IPS DF 19.7 (cell line): Measurements from ENCODE around the gene COL6A3.

Experiments
- DNase-seq: peaks from one replicate; pipeline ENCODE4 v3.0.0-alpha.2; 2013; ENCODE audit warnings: low read depth, low spot score

The COL6A3 gene

DNA sequence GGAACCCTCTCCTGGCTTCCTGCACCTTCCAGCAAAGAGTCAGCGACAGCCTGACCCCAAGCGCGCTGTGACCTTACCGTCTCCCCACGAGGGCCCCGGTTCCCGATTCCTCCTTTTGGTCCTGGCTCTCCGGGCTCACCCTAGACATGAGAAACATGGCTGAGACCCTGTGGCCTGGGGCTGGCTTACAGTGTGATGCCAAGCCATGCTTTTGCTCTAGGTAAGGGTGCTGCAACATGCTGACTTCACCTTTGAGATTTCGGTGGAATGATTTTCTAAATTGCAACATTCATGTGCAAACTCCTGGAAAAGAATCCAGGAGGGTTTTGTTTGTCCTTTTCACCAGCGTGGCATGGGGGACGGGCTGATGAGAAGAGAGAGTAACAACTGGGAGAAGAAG is 63.9 kb downstream of the COL6A3 start:
- no peak for DNase-seq

DNA sequence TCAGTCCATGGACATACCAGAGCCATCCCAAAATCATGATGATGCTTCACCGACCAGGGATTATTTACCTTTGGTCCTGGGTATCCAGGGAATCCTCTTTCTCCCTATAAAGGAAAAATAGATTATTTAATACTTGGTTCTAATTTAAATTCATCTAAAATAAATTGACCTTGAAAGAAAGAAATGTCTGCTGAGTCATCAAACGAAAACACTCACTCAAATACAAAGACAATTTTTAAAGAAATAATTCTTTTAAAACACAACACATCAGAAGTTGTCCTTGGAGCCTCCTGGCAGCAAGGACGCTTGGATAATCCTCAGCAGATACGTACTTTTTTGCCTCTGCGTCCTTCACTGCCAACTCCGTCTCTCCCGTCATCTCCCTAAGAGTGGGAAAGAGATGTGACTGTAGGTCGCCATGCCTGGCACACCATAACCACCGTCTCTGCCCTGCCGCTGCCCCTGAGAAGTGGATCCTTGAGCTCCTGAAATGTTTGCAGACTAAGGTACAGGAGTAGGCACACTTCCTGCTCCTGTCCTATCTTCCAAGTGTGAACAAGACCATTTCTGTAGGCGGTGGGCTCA is 65.6 kb downstream of the COL6A3 start:
- DNase-seq, result no peak

DNA sequence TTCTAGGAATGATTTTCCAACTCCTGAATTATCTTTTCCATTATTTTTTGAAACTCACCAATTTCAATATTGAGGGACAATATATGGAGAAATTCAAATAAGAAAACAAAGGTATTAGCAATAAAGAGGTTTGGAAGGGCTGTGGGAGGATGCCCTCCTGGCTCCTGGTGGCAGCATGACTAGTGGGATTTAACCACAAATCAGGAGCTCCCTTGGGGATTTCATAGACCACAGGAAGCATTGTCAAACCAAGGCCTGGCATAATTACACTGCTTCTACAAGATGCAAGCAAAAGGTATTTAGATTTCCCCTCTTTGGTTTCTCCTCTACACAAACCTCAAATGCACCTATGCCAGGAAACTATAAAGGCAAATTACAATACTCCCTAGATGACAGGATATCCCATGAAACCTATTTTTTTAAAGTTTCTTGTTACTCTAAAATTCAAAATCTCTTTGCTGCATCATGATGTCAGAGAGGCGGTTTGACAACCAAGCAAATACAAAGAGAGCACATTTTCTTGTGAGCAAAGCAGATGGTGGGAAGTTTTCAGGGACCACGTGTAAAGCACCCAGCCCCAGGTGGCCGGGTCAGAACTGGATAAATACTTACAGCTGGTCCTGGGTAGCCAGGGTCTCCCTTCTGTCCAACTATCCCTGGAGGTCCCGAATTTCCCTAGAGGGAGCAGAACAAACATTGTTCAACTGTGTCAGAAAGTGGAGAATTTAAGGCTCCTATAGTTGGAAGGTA is 67.9 kb downstream of the COL6A3 start:
- DNase-seq, result no peak

DNA sequence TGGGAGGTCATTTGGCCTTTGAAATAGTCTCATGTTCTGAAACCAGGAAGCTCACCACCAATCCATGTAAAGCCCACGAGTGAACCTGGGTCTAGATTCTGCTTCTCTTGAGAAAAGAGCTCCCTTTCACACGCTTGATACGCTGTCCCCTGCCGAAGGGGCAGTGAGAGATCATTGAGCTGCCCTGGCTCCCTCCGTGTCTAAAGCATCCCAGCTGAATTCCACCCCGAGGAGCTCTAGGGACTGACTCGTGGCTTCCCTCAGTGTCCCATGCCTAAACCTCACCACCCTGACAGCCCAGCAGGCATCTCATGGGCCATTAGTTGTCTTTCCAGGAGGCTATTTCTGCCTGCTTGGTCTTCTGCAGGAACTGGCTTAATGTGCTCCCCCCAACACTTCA is 68.6 kb downstream of the COL6A3 start:
- no peak for DNase-seq

DNA sequence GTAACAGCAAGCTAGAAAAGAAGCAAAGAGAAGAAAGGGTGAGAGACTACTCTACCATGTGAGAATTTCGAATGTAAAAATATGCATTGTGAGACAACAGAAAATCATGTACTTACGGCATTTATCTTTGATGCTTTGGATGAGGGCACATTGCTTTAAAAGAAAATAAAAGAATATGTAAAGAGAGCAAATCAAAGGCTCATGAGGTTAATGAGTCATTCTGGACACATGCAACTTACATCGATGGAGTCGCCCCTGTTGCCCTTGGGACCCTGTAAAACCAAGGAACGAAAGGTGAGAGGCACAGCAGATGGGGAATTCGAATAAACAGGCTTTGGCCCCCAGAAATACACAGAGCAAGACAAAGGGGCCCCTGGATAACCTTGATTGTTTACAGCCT is 69.0 kb downstream of the COL6A3 start:
- DNase-seq, result no peak

DNA sequence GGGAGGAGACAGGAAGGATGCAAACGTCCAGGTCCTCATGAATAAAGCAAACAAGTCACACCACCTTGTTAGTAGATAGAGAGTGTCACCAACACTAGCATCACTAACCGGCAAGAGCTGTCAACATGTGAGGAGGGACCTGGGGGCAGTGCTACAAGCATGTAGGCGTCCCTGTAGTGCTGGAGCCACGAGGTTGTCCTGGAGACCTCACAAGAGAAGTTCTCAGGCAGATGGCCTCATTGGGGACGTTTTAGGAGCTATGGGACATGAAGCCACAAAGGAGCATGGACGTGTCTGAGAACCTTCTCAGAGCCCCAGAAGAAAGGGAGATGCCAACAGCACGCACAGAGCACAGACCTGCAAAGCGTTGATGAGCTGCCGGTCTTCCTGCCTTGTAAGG is 70.0 kb downstream of the COL6A3 start:
- DNase-seq, result no peak

DNA sequence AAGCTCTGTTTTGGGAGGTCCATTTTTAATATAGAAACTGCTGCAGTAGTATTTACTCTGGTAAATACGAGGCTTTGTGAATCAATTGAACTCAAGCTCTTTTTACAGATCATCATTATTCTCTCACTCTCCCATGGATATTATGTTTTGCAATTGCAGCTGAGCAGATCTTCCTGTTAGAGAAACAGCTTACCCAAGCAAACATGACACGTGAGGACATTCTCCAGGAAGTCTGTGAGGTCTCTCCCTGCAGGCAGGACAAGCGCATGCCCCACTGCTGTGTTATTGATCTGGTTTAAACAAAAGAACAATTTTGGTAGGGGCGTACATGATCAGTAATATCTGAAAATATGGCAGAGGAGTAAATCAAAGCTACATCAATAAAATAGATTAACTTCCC is 72.1 kb downstream of the COL6A3 start:
- DNase-seq, result no peak

DNA sequence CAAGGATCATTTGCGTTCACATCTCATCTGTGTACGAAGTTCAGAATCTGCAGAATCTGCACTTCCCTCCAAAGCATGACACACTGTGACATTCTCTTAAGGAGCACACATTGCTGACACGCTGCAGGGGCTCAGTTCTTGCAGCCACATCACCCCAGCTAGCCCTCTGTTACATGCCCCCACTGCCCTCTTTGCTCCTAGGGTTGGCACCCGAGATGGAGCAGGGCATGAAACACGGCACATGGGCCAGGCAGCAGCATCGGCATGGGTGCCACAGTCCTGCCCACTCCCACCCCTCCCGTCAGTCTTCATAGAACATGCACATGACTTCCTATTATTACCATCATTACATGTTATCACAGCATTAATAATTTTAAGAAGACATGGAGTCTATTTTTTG is 76.4 kb downstream of the COL6A3 start:
- no peak for DNase-seq

DNA sequence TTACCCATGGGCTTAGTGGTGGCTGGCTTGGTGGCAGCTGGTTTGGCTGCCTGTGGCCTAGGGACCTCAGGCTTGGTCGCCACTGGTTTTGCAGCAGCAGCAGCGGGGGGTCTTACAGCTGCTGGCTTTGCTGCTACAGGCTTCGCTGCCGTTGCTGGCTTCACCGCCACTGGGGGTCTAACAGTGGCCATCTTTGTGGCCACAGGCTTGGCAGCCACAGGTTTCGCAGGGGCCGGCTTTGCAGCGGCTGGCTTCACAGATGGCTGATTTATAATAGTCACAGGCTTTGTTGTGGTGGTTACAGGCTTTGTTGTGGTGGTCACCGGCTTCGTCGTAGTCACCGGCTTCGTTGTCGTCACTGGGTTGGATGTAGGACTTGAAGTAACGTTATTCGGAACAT is 77.8 kb downstream of the COL6A3 start:
- DNase-seq, result no peak

DNA sequence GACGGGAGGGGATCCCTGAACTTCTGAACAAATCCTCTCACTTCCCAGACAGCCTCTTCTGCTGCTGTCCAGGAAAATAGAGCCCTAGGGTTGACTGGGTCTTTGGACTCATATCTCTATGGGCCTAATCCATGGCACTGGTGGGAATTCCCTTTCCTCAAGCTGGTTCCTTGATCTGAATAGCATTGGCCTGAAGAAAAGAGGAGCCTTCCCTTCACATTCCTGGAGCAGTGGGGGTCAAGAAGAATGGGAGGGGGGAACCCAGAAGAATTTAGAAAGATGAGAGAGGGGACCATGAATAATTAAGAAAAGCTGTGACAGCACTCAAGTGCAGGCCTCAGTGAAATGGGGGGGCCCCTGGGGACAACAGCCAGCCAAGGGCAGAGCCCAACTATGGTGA is 80.2 kb downstream of the COL6A3 start:
- DNase-seq, result no peak

DNA sequence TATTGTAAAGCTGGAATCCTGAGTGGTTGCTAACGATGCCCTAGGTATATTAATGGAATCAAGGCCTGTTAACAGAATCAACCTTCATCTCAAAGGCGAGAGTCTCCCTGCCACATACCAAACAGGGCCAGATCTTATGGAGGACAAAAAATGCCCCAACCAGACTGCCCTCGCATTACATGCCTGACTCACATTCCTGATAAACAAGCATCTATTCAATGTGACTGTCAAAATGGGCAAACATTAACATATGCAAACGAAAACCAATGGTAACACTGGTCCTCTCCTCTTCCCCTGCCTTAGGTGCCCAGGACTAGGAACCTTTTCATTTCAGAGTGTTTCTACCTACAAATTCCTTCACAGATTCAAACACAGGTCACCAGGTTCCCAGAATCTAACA is 83.4 kb downstream of the COL6A3 start:
- no peak for DNase-seq

DNA sequence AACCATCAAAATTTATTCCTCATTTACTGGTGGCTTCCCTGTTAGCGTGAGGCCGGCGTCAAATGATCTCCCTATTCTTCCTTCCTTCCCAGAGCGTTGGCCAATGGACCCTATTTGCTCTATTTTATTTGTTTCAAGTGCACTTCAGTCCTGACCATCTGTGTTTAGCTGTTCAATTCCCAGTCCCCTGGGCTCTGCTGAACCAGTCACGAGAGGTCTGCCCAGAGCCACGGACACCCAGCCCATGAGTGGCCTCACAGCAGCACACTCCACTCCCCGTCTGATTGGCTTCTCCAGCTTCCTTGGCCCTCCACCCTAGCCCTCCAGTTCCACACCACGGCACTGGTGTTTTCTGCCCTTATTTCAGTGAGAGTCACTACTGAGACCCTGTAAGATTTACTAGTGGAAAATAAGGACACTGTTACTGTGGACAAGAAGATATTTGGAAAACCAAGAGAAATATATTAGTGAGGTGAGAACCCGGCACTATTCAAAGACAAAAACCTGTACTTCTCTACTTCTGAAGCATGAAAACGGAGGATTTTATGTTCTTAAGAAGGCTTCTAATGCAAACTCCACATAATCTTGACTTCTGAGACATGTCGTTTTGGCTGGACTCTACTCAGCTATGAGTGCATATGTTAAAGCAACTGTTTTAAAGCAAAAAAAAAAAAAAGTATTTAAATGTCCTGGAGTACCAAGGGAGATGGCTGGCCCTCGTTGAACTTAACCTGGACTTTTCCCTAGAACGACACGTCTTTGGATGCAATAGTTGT is 86.6 kb downstream of the COL6A3 start:
- DNase-seq, result no peak

DNA sequence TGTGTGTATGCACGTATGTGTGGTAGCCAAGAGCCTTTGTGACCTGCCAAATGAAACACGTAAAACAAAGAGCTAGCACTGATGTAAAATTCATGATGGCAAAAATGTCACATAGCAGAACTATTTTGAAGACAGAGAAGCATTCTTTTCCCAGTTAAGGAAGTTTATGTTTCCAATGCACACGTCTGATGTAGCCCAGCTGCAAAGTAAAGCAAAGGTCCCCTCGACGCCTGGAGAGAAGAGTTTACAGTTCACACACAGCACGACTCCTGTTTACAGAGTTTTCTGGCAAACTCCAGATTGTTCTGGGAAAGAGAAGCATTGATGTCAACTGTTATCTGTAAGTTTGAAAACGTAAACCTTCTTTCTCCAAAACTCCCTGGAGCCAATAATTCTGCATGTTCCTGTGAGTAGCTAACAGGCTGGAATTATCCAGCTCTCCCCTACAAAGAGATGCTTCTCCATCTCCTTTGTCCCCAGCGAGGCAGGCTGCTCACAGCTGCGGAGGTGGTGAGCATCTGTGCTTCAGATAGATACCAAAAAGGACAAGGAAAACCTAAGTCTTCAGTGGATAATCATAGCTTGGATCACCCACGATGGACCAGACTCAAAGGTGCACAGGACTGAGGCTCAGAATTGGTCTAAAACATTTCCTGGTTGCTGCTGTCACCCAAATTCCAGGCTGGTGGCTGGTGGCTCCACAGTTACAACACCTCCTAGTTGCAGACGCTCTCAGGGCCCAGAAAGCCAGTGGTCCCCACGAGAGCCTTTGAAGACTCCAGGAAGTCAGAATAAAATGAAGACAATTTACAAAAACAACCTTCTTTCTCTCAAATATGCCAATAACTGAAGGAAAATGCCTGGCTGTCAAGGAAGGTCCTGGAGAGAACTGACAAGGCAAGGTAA is 87.4 kb downstream of the COL6A3 start:
- no peak for DNase-seq

DNA sequence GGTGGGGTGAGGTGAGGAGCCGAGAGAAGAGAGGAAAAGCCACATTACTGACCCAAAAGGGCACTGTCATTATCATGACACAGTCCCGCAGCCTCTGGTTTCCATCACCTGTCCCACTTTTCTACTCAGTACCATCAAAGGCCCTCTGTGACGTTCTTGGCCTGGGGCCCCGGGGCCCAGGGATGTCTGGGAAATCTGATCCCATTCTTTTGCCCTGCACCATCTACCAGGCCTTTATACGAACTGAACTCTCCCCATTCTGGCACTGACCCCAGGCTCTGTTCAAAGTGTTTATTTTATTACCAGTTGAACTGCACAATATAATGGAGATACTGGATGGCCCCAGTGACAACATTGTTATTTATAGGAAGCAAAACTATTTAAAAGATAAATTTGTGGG is 89.1 kb downstream of the COL6A3 start:
- no peak for DNase-seq

DNA sequence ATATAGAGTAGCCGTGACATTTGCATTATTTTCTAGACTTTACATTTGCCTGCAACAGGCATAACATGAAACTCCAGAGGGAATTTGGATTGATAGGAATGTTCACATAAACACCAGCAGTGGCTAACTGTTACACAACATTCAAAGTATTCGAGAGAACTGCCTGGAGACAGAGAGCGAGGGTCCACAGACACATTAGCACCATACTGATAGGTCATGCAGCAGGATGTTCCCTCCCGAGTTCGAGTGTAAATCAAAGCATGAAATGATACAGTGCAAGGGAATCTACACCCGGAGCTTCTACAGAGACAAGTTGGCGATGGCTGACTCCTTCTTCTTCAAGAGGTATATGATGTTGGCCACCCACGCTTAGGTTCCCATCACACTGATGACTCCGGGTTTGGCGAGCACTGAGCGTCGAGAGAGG is 89.5 kb downstream of the COL6A3 start:
- no peak for DNase-seq

DNA sequence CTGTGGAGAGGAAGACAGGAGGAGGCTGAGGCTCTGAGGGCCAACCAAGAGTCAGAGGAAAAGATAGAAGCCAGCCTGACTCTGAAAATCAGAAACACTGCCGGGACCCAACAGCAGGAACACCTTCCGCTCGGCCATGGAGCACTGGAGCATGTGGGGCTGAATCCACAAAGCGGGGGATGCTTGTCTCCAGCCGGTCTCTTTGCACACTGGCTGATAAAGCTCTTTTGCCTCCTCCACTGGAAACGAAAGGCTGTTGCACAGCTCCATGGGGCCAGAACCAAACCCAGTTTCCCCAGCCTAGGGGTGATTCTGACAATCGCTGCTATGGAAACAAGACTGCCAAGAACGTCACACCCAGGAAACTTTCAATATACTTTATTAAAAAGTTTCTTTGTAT is 90.3 kb downstream of the COL6A3 start:
- no peak for DNase-seq

DNA sequence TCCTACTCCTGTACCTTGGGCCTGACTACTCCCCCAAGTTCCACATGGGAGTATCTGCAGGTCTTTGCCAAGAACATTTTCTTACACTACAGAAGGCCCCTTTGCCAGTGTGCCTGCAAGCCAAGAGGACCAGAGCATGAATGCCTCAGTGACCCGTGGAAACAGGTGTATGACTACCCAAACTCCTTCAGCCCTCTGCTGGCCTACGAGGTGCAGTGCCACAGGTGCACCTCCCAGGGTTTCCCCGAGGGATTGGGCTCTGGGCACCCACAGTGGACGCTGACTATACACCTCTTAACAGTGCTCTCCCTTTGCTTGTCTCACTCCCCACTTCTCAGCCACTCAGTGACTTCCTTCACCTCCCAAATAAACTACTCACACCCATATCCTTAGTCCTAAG is 91.4 kb downstream of the COL6A3 start:
- DNase-seq, result no peak

DNA sequence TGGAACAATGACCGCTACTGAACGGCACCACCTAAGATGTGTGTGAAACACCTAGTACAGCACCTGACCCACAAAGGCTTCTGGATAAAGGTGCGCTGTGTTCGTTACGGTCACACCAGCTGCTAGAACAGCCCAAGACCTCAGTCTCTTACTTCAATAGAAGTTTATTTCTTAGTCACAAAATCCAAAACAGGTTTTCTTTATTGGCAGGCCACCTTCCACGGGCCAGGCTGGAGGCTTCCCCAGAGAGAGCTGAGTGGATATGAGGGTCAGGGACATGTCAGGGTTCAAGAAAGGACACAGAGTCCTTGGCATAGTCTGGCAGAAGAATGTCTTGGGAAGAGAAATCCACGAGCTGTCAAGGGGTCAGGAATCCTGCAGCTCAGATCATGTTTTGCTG is 92.2 kb downstream of the COL6A3 start:
- no peak for DNase-seq

DNA sequence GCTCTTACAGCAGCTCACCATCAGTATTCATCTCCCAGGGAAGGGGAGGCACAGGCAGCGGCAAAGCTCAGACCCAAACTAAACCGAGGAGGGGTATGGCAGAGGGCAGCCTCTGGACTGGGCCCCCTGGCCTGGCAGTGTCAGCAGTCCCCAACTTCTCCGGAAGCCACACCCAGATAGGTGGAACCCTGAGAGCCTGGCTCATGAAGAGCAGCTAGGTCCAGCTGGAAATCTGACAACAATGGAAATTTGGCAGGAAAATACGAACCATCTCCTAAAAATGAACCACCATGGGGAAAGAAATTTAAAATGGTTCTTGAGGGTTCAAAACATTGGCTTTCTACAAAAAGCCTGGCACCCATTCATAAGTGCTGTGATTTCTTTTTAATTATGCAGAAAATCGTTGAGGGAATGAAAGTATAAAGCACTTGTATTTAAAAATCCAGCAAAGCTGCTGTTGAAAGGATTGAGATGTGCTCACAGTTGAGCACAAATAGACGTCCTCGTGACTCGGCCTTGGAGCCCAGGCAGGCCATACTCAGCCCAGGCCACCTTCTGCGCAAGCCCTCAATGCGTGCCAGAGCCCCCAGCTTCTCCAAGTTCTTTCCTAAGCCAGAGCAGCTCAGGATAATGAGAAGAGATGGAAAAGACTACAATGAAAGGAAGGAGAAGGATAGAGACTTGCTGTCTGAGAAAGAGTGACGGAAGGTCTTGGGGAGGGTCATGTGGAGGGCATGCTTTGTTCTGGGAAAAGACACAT is 93.0 kb downstream of the COL6A3 start:
- no peak for DNase-seq

DNA sequence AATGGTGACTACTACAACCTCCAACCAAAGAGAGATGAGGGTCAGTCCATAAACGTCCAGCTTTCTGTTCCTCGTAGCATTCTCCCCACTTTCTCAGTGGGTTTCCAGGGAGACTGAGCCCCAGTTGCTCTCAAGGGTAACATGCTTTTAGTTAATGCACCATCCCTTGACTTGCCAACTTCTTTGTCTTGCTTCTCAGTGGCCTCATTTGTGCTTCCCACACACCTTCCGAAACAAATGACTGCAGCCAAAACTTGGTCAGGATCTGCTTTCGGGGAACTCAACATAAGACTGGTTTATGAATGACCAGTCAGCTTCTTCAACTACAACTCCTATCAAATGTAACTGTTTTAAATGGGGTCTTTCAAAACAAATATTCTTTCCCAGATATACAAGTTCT is 94.1 kb downstream of the COL6A3 start:
- no peak for DNase-seq
